ENCODE data around the gene MFSD11. TPM values are rescaled to one million over a fixed set of nuclear protein-coding genes. Genes with fewer than 3 reads are reported as not detected.
"Not testable (repeated sequence)": the region's sequence is repeated elsewhere in the genome, so short reads cannot be mapped to it uniquely, and the experiment has no call there.

The MFSD11 gene
- total RNA-seq, 1 experiment from 2014 or later: 24.9 TPM

DNA sequence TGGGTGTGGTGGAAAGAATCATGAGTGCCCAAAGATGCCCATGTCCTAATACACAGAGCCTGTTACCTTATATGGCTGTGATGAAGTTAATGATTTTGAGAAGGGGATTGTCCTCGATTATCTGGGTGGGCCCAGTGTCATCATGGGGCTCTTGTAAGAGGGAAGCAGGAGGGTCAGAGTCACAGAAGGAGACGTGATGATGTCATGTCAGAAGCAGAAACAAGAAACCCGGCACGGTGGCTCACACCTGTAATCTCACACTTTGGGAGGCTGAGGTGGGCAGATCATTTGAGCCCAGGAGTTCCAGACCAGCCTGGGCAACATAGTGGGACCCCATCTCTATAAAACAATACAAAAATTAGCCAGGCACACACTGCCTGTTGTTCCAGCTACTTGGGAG lies 75.0 kb downstream of the MFSD11 start (continued):
- TF ChIP-seq, protein P1, sequence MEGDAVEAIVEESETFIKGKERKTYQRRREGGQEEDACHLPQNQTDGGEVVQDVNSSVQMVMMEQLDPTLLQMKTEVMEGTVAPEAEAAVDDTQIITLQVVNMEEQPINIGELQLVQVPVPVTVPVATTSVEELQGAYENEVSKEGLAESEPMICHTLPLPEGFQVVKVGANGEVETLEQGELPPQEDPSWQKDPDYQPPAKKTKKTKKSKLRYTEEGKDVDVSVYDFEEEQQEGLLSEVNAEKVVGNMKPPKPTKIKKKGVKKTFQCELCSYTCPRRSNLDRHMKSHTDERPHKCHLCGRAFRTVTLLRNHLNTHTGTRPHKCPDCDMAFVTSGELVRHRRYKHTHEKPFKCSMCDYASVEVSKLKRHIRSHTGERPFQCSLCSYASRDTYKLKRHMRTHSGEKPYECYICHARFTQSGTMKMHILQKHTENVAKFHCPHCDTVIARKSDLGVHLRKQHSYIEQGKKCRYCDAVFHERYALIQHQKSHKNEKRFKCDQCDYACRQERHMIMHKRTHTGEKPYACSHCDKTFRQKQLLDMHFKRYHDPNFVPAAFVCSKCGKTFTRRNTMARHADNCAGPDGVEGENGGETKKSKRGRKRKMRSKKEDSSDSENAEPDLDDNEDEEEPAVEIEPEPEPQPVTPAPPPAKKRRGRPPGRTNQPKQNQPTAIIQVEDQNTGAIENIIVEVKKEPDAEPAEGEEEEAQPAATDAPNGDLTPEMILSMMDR (IDR thresholded peaks at IDR 0.05 in 2 of 3, conservative IDR thresholded peaks at IDR 0.05 in 1 of 3; ENCODE audit: borderline replicate concordance in 1 of 3, insufficient read depth in 1 of 3, low read depth in 2 of 3, low read length in 2 of 3): no peak
- TF ChIP-seq, protein P2, sequence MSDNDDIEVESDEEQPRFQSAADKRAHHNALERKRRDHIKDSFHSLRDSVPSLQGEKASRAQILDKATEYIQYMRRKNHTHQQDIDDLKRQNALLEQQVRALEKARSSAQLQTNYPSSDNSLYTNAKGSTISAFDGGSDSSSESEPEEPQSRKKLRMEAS (IDR thresholded peaks at IDR 0.05): no peak
- no peak for TF ChIP-seq EGR1 (IDR thresholded peaks at IDR 0.05; ENCODE audit: low read depth)
- TF ChIP-seq CEBPB (IDR thresholded peaks at IDR 0.05; ENCODE audit: low read depth): no peak
- no peak for TF ChIP-seq TCF7L2 (IDR thresholded peaks at IDR 0.05; ENCODE audit: borderline replicate concordance, extremely low read depth, insufficient read depth, insufficient read length)
- no peak for TF ChIP-seq POLR2AphosphoS5 (IDR thresholded peaks at IDR 0.05; ENCODE audit: low read depth, low read length)
- TF ChIP-seq YY1 (IDR thresholded peaks at IDR 0.05; ENCODE audit: extremely low read depth, insufficient replicate concordance, low read depth, low read length): no peak

DNA sequence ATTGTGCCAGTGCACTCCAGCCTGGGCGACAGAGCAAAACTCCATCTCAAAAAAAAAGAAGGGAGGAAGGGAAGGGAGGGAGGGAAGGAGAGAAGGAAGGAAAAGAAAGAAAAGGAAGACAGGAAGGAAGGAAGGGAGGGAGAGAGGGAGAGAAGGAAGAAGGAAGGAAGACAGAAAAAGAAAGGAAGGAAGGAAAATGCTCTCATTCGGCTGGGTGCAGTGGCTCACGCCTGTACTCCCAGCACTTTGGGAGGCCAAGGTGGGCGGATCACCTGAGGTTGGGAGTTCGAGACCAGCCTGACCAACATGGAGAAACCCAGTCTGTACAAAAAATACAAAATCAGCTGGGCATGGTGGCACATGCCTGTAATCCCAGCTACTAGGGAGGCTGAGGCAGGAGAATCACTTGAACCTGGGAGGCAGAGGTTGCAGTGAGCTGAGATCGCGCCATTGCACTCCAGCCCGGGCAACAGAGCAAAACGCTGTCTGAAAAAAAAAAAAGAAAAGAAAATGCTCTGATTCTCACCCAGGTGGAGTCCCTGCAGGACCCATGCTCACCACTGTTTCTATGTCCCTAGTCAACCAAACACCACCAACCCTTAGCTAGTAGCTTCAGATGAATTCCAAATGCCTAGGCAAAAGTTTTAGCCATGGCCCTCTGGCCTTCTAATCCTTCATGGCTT lies 78.1 kb downstream of the MFSD11 start:
- intact Hi-C loops (cut with micrococcal nuclease): loop anchor here (2.0 kb wide), 1 partner anchor 241 kb away; no protein-coding TSS in a partner anchor
- H3K79me2 ChIP-seq (ENCODE audit: insufficient read depth, low read length); BruUV-seq (replicated peaks); H3K4me1 ChIP-seq (ENCODE audit: control insufficient read depth in 1 of 2, insufficient read depth in 2 of 2, low read length in 2 of 2); H3K27me3 ChIP-seq (ENCODE audit: insufficient read depth, low read length); POLR2A ChIA-PET; H3K36me3 ChIP-seq (ENCODE audit: control insufficient read depth in 1 of 2, insufficient read depth in 2 of 2, low read length in 2 of 2); H3K4me3 ChIP-seq (replicated peaks in 1 of 2; ENCODE audit: low read depth in 1 of 2, low read length in 2 of 2); H3K27ac ChIP-seq (ENCODE audit: low read depth, low read length); H3K9me2 ChIP-seq (ENCODE audit: insufficient read depth); H3K9me3 ChIP-seq (ENCODE audit: control insufficient read depth in 1 of 2, insufficient read depth in 1 of 2, low read depth in 1 of 2, low read length in 2 of 2); H3K9ac ChIP-seq (ENCODE audit: low read length); H4K20me1 ChIP-seq (ENCODE audit: insufficient read depth); RAD21 ChIA-PET (ENCODE audit: low non-redundant PET in 1 of 2, low total read pairs in 2 of 2, uncharacterized antibody in 2 of 2, unreplicated experiment in 2 of 2); DNase-seq (ENCODE audit: low read depth, low spot score): not testable (repeated sequence)
- peak; percentile 74 for ATAC-seq
- peak overlapping the region; percentile 17; the same call in 1 of the 2 replicates for H3K4me2 ChIP-seq (ENCODE audit: low read length)
- CTCF ChIA-PET: interaction anchor here (0.8 to 1.6 kb wide), 5 partner anchors 9 to 242 kb away, joined by 3 to 5 read pairs (median 3); no protein-coding TSS in a partner anchor
- peak overlapping the region; percentile 17 for H2AFZ ChIP-seq (ENCODE audit: low read depth, low read length, poor library complexity, severe bottlenecking)

All from HCT116 (cell line).